Right atrium auricular region (tissue), 2 donors: Measurements from ENCODE around the gene MAPK1IP1L. TPM values are rescaled to one million over a fixed set of nuclear protein-coding genes. Genes with fewer than 3 reads are reported as not detected.

ENCODE experiments used
- DNase-seq: peaks from one replicate; pipeline ENCODE4 v3.0.0-alpha.2; 2019; ENCODE audit warnings: low spot score
- H3K27ac ChIP-seq, 2 donors: fragments of 200-600 bp; sonication (generic); 1 replicate in 1 of 2; 2 replicates in 1 of 2; pipeline ENCODE4 v1.5.1; 2016 to 2019
- H3K27me3 ChIP-seq, 2 donors: fragments of 200-600 bp; sonication (generic); one replicate each; pipeline versions ENCODE4 v1.5.1 to v1.6.0; 2017 to 2019
- H3K36me3 ChIP-seq: fragments of 200-600 bp; sonication (generic); one replicate; pipeline ENCODE4 v1.5.1; 2016
- H3K4me1 ChIP-seq, 2 donors: fragments of 200-600 bp; sonication (generic); one replicate each; pipeline versions ENCODE4 v1.5.1 to v1.6.0; 2017 to 2019
- H3K4me3 ChIP-seq, 2 donors: fragments of 200-600 bp; sonication (generic); 1 replicate in 1 of 2; 2 replicates in 1 of 2; pipeline ENCODE4 v1.5.1; 2017 to 2019; ENCODE audit warnings: mild to moderate bottlenecking in 1 of 2, moderate library complexity in 1 of 2
- H3K9me3 ChIP-seq, 2 donors: fragments of 200-600 bp; sonication (generic); one replicate each; pipeline ENCODE4 v1.5.1; 2019
- CTCF ChIP-seq, 2 donors: fragments of 200-600 bp; sonication (generic); IDR thresholded peaks; one replicate each; pipeline ENCODE4 v1.5.1; 2019; ENCODE audit warnings: antibody characterized with exemption in 2 of 2
- total RNA-seq, 2 donors: library from RNA; depleted of rRNA; stranded (reverse); fragments of >200 nt; gene quantifications; one replicate each; pipeline ENCODE4 v1.1.0, GENCODE V29; 2016

The MAPK1IP1L gene
- total RNA-seq, 2 donors from 2014 or later: 81.2 to 111 TPM

GRCh38 chr14:55038708-55039107 is 12.7 kb upstream of the MAPK1IP1L start:
- Histone ChIP-seq H3K27ac (no peak overlapping the region), H3K4me1 (no peaks in the 10 kb centered on the region), H3K27me3 (no peaks in the 10 kb centered on the region), H3K9me3 (no peaks in the 10 kb centered on the region), H3K4me3 (no peak overlapping the region), H3K36me3 (peaks cover 21% of the 10 kb centered on the region)
- no peak for DNase-seq
- TF ChIP-seq CTCF (IDR thresholded peaks at IDR 0.05): no peak

- no peak overlapping the region for H3K4me3 ChIP-seq
- no peaks in the 10 kb centered on the region for H3K9me3 ChIP-seq
- no peaks in the 10 kb centered on the region for H3K27me3 ChIP-seq
- H3K36me3 ChIP-seq: peaks cover 8% of the 10 kb centered on the region
- TF ChIP-seq CTCF (IDR thresholded peaks at IDR 0.05): no peak
- no peak for DNase-seq
- no peak overlapping the region for H3K27ac ChIP-seq
- H3K4me1 ChIP-seq: no peaks in the 10 kb centered on the region
Measured at GRCh38 chr14:55043528-55043927, 7.9 kb upstream of the MAPK1IP1L start.

GRCh38 chr14:55045087-55045486 is 6.4 kb upstream of the MAPK1IP1L start:
- H3K9me3 ChIP-seq: no peaks in the 10 kb centered on the region
- TF ChIP-seq CTCF (IDR thresholded peaks at IDR 0.05): no peak
- DNase-seq: no peak
- no peak overlapping the region for H3K27ac ChIP-seq
- no peaks in the 10 kb centered on the region for H3K27me3 ChIP-seq
- no peaks in the 10 kb centered on the region for H3K4me1 ChIP-seq
- peaks cover 8% of the 10 kb centered on the region for H3K36me3 ChIP-seq
- no peak overlapping the region for H3K4me3 ChIP-seq

- no peaks in the 10 kb centered on the region for H3K27me3 ChIP-seq
- DNase-seq: no peak
- no peak overlapping the region for H3K27ac ChIP-seq
- H3K9me3 ChIP-seq: no peaks in the 10 kb centered on the region
- H3K4me1 ChIP-seq: peaks cover 0 to 10% of the 10 kb centered on the region in 2 donors
- H3K4me3 ChIP-seq: no peak overlapping the region
- peaks cover 8% of the 10 kb centered on the region for H3K36me3 ChIP-seq
- TF ChIP-seq CTCF (IDR thresholded peaks at IDR 0.05): no peak
Measured at GRCh38 chr14:55047301-55048053, 4.0 kb upstream of the MAPK1IP1L start.

- Histone ChIP-seq H3K4me3 (no peak overlapping the region), H3K9me3 (no peaks in the 10 kb centered on the region), H3K27ac (no peak overlapping the region), H3K4me1 (peaks cover 0 to 24% of the 10 kb centered on the region in 2 donors), H3K36me3 (no peaks in the 10 kb centered on the region), H3K27me3 (no peaks in the 10 kb centered on the region)
- DNase-seq: no peak
- no peak for TF ChIP-seq CTCF (IDR thresholded peaks at IDR 0.05)
Measured at GRCh38 chr14:55048900-55049436, 2.5 kb upstream of the MAPK1IP1L start.

GRCh38 chr14:55051165-55051422 is 353 bp upstream of the MAPK1IP1L start:
- Histone ChIP-seq H3K36me3 (no peaks in the 10 kb centered on the region), H3K4me1 (peaks cover 0 to 40% of the 10 kb centered on the region in 2 donors), H3K4me3 (peak overlapping the region; percentile 97 to 99), H3K9me3 (no peaks in the 10 kb centered on the region), H3K27me3 (no peaks in the 10 kb centered on the region), H3K27ac (peak overlapping the region; percentile 99 to 100)
- no peak for DNase-seq
- TF ChIP-seq CTCF (IDR thresholded peaks at IDR 0.05): no peak
